DOHH2 (cell line): ENCODE measurements around the gene SEPTIN6.

Experiments used
- CTCF ChIP-seq: fragments of 200-600 bp; sonication (generic); IDR thresholded peaks from one replicate; pipeline ENCODE4 v1.5.1; 2014; ENCODE audit warnings: antibody characterized with exemption, mild to moderate bottlenecking, low read depth, low read length; ENCODE audit not compliant: poor library complexity, severe bottlenecking
- EZH2phosphoT487 ChIP-seq: fragments of 200-600 bp; sonication (generic); IDR thresholded peaks from 2 replicates; pipeline ENCODE4 v1.6.1; 2017; ENCODE audit warnings: borderline replicate concordance, mild to moderate bottlenecking, antibody characterized with exemption, low read length, moderate library complexity, mixed read lengths

GRCh38 chrX:119690921-119691716, 1.8 kb downstream of the SEPTIN6 start:
- TF ChIP-seq CTCF (no peak), EZH2phosphoT487 (no peak)
